HG03025 (cell line): ENCODE results near the gene AKAIN1.

ENCODE experiments used
- ATAC-seq: cut with Tn5 transposase; IDR thresholded peaks from one replicate; pipeline ENCODE4 v1.9.1; 2021; ENCODE audit warnings: mild to moderate bottlenecking, moderate library complexity; ENCODE audit not compliant: unreplicated experiment, low FRiP score

Gene AKAIN1

DNA sequence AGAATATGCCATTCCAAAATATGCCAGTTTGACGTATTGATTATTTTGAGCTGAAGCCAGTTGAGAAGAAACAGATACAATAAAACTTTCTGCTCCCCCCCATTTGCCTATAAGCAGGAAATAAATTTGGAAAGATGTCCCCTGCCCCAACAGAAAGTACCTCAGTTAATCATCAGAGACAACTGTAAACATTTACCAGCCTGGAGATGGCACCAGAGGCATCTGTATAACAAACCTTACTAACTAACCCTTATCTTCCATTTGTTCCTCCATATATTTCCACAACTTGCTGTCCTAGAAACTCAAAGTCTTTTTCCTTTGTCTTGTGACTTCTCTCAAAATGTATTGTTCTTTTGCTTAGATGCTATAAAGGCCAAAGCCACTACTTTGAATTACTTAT, 93.8 kb downstream of the AKAIN1 start:
- no peak for ATAC-seq

DNA sequence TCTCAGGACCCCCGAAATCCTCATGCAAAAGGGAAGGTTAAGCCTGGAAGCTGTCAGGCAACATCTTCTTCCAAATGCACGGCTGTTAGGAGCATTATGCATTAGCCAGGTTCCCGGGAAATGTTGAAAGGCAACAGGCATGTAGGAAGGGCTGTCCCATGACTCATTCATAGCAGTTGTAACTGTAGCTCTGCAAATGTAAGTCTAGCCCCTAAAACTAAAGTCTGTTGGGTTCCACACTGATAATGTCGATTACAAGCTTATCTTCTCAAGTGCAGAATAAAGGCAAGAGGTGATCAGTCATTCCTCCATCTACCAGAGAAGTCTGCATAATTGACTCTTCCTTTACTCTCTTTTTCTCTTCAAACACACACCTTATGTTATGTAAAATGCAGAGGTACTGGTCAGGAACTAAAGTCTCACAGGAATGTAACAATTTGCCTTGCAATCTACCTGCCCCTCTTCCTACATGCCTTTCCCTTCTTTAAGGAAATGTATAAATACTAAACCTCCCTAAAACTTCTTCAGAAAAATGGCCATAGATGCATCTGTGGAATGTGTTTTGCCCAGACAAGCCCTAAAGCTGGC, 99.8 kb downstream of the AKAIN1 start:
- ATAC-seq: no peak

DNA sequence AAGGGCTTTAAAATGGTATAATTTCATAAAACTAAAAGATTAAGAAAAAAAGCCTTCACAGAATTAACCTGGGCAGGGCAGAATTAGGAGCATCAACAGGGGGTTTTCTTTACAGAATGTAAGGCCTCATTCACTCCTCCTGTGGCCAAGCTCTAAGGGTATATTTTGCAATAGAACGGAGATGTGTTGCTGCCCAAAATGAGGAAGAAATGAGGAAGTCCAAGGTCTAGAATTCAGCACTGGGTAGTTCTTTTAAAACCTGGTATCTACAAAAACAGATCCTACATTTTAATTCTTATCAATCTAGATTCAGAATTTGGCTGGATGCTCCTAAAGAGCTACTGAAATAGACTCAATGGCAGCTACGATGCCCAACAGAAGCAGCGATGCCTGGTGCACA, 101.8 kb downstream of the AKAIN1 start:
- ATAC-seq: no peak

DNA sequence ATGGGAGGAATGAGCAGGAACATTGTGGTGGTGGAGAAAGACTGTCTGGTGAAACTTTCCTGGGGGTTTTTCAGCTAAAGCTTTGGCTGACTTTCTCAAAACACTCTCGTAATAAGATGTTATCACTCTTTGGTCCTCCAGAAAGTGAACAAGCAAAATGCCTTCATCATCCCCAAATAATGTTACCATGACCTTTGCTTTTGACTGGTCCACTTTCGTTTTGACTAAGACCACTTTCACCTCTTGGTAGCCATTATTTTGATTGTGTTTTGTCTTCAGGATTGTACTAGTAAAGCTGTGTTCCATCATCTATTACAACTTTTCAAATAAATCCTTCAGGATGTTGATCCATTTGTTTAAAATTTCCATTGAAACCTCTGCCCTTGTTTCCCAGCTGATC, 103.2 kb downstream of the AKAIN1 start:
- no peak for ATAC-seq
